ENCODE data around the gene NRL. TPM values are rescaled to one million over a fixed set of nuclear protein-coding genes. Genes with fewer than 3 reads are reported as not detected.

The NRL gene
- total RNA-seq, 1 donor from 2014 or later = 2.3 TPM

DNA sequence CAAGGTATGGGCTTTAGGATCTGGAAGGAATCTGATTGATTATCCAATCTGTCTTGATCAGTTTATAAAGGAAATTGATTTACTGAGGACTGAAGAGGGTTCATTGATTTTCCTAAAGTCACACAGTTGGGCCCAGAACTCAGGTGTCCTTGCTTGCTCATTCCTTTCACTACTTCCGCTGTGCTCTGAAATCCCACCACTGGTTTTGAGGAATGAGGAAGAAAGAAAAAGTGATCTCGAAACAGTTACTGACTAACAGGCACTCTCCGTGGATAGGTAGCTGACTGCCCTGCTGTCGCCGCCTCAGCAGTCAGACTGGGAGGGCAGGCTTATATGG is 15.6 kb upstream of the NRL start, which contains the start of gene FITM1:
FITM1 (plus strand) TSS at position 280 of the 337 bp plus-strand sequence. CDS start 905 bp downstream, outside the sequence.
- no peak for DNase-seq (ENCODE audit: low spot score, unreplicated experiment)
- H3K27ac Mint-ChIP-seq = no peak within 1 kb of the TSS
- peaks cover 8% of the 10 kb centered on the region for H3K4me1 Mint-ChIP-seq (ENCODE audit: low read depth)
- H3K27me3 Mint-ChIP-seq = no peaks in the 10 kb centered on the region
- no peak within 1 kb of the TSS for H3K4me3 Mint-ChIP-seq (ENCODE audit: low read depth)
- TF ChIP-seq, protein P1, sequence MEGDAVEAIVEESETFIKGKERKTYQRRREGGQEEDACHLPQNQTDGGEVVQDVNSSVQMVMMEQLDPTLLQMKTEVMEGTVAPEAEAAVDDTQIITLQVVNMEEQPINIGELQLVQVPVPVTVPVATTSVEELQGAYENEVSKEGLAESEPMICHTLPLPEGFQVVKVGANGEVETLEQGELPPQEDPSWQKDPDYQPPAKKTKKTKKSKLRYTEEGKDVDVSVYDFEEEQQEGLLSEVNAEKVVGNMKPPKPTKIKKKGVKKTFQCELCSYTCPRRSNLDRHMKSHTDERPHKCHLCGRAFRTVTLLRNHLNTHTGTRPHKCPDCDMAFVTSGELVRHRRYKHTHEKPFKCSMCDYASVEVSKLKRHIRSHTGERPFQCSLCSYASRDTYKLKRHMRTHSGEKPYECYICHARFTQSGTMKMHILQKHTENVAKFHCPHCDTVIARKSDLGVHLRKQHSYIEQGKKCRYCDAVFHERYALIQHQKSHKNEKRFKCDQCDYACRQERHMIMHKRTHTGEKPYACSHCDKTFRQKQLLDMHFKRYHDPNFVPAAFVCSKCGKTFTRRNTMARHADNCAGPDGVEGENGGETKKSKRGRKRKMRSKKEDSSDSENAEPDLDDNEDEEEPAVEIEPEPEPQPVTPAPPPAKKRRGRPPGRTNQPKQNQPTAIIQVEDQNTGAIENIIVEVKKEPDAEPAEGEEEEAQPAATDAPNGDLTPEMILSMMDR (IDR thresholded peaks at IDR 0.05; ENCODE audit: unreplicated experiment) = no peak
- H3K9me3 Mint-ChIP-seq (ENCODE audit: low read depth) = no peaks in the 10 kb centered on the region
- H3K36me3 Mint-ChIP-seq (ENCODE audit: insufficient read depth) = no peaks in the 10 kb centered on the region

GRCh38 chr14:24129410-24129998 is 14.8 kb upstream of the NRL start:
- Mint-ChIP-seq H3K27ac (no peak overlapping the region), H3K4me3 (ENCODE audit: low read depth) (no peak overlapping the region)
- no peak for DNase-seq (ENCODE audit: low spot score, unreplicated experiment)

DNA sequence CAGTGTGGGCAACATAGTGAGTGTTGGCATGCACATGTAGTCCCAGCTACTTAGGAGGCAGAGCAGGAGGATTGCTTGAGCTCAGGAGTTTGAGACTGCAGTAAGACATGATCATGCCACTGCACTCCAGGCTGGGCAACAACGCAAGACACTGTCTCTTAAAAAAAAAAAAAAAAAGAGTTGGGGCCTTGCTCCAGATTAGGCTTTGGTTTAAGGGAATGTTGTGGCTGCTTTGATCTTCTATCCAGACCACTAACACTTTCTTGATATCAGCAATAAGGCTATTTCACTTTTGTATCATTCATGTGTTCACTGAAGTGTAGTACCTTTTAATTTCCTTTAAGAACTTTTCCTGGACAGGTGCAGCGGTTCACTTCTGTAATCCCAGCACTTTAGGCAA is 12.9 kb upstream of the NRL start:
- Mint-ChIP-seq H3K36me3 (ENCODE audit: insufficient read depth) (peaks cover 3% of the 10 kb centered on the region), H3K4me1 (ENCODE audit: low read depth) (peaks cover 5% of the 10 kb centered on the region), H3K9me3 (ENCODE audit: low read depth) (no peaks in the 10 kb centered on the region), H3K27ac (no peak overlapping the region), H3K4me3 (ENCODE audit: low read depth) (no peak overlapping the region), H3K27me3 (no peaks in the 10 kb centered on the region)
- TF ChIP-seq, protein P1 (IDR thresholded peaks at IDR 0.05; ENCODE audit: unreplicated experiment) = no peak
- no peak for DNase-seq (ENCODE audit: low spot score, unreplicated experiment)

More at GRCh38 chr14:24129410-24129998, 14.8 kb upstream of the NRL start:
- peaks cover 1% of the 10 kb centered on the region for H3K36me3 Mint-ChIP-seq (ENCODE audit: insufficient read depth)
- H3K9me3 Mint-ChIP-seq (ENCODE audit: low read depth) = no peaks in the 10 kb centered on the region
- H3K27me3 Mint-ChIP-seq = no peaks in the 10 kb centered on the region
- TF ChIP-seq, protein P1 (IDR thresholded peaks at IDR 0.05; ENCODE audit: unreplicated experiment) = no peak
- H3K4me1 Mint-ChIP-seq (ENCODE audit: low read depth) = peaks cover 5% of the 10 kb centered on the region

DNA sequence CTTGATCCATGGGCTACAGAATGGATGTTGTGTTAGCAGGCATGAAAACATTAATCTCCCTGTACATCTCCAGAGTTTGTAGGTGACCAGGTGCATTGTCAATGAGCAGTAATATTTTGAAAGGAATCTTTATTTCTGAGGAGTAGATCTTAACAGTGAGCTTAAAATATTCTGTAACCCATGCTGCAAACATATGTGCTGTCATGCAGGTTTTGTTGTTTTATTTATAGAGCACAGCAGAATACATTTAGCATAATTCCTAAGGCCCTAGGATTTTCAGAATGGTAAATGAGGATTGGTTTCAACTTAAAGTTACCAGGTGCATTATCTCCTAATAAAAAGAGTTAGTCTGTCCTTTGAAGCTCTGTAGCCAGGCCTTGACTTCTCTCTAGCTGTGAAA is 12.2 kb upstream of the NRL start:
- Mint-ChIP-seq H3K27me3 (no peaks in the 10 kb centered on the region), H3K4me3 (ENCODE audit: low read depth) (no peak overlapping the region), H3K36me3 (ENCODE audit: insufficient read depth) (peaks cover 3% of the 10 kb centered on the region), H3K9me3 (ENCODE audit: low read depth) (no peaks in the 10 kb centered on the region), H3K4me1 (ENCODE audit: low read depth) (peaks cover 5% of the 10 kb centered on the region), H3K27ac (no peak overlapping the region)
- TF ChIP-seq, protein P1 (IDR thresholded peaks at IDR 0.05; ENCODE audit: unreplicated experiment) = no peak
- DNase-seq (ENCODE audit: low spot score, unreplicated experiment) = no peak

- Mint-ChIP-seq H3K27me3 (no peaks in the 10 kb centered on the region), H3K9me3 (ENCODE audit: low read depth) (no peaks in the 10 kb centered on the region), H3K27ac (no peak overlapping the region), H3K4me3 (ENCODE audit: low read depth) (no peak overlapping the region), H3K4me1 (ENCODE audit: low read depth) (no peaks in the 10 kb centered on the region), H3K36me3 (ENCODE audit: insufficient read depth) (peaks cover 14% of the 10 kb centered on the region)
- DNase-seq (ENCODE audit: low spot score, unreplicated experiment) = no peak
- TF ChIP-seq, protein P1 (IDR thresholded peaks at IDR 0.05; ENCODE audit: unreplicated experiment) = no peak
Observed at GRCh38 chr14:24123424-24124417, 9.0 kb upstream of the NRL start.
